Gastrocnemius medialis (tissue), 4 donors: ENCODE data around the gene RASGEF1C. TPM values are rescaled to one million over a fixed set of nuclear protein-coding genes. Genes with fewer than 3 reads are reported as not detected.

ENCODE experiments used
- ATAC-seq, 2 donors: fragments of 150-250 bp; one replicate each; pipeline ENCODE4 v1.9.1; 2016
- DNase-seq, 2 donors: peaks; one replicate each; pipeline ENCODE4 v3.0.0-alpha.2; 2019
- H3K27ac ChIP-seq, 4 donors: fragments of 200-600 bp; sonication (generic); 1 replicate in 1 of 4; 2 replicates in 3 of 4; pipeline ENCODE4 v1.5.1; 2016 to 2018; ENCODE audit warnings: mild to moderate bottlenecking in 2 of 4, moderate library complexity in 1 of 4
- H3K27me3 ChIP-seq, 3 donors: fragments of 200-600 bp; sonication (generic) in 2 of 3; 1 replicate in 1 of 3; 2 replicates in 2 of 3; pipeline versions ENCODE4 v1.5.1 to v1.6.0; 2016 to 2019; ENCODE audit warnings: mild to moderate bottlenecking in 1 of 3, moderate library complexity in 1 of 3
- H3K36me3 ChIP-seq, 2 donors: fragments of 200-600 bp; sonication (generic) in 1 of 2; one replicate each; pipeline ENCODE4 v1.5.1; 2017 to 2018
- H3K4me1 ChIP-seq, 2 donors: fragments of 200-600 bp; sonication (generic) in 1 of 2; one replicate each; pipeline ENCODE4 v1.5.1; 2016 to 2017; ENCODE audit warnings: mild to moderate bottlenecking in 2 of 2
- H3K4me3 ChIP-seq, 4 donors: fragments of 200-600 bp; sonication (generic) in 3 of 4; 1 replicate in 1 of 4; 2 replicates in 3 of 4; pipeline ENCODE4 v1.5.1; 2016 to 2019; ENCODE audit warnings: mild to moderate bottlenecking in 2 of 4
- H3K9me3 ChIP-seq, 3 donors: fragments of 200-600 bp; sonication (generic) in 2 of 3; 1 replicate in 1 of 3; 2 replicates in 2 of 3; pipeline ENCODE4 v1.5.1; 2016 to 2019
- CTCF ChIP-seq, 5 experiments: fragments of 450-650 bp in 3 of 5; fragments of 200-600 bp in 2 of 5; sonication (generic) in 2 of 5; IDR thresholded peaks in 4 of 5; conservative IDR thresholded peaks in 1 of 5; 1 replicate in 4 of 5; 2 replicates in 1 of 5; pipeline ENCODE4 v1.5.1; 2016 to 2019; ENCODE audit warnings: antibody characterized with exemption in 5 of 5, mild to moderate bottlenecking in 3 of 5, moderate library complexity in 3 of 5
- POLR2A ChIP-seq, 2 donors: fragments of 450-650 bp; IDR thresholded peaks; one replicate each; pipeline ENCODE4 v1.6.1; 2017; ENCODE audit warnings: antibody characterized with exemption in 2 of 2, mild to moderate bottlenecking in 2 of 2, moderate library complexity in 2 of 2
- in situ Hi-C, 4 donors: fragments of 200-750 bp; cut with MboI; loops; one replicate each; pipeline versions ENCODE4 v1.15.0 to v1.8.0; 2017; ENCODE audit warnings: low sequenced_read_pairs in 4 of 4
- intact Hi-C: fragments of 100-400 bp; cut with DNase I; formaldehyde crosslinking; loops from one replicate; pipeline ENCODE4 v1.15.1; 2023; ENCODE audit warnings: low total_unique reads
- total RNA-seq, 4 donors: library from RNA; depleted of rRNA; stranded (reverse); fragments of >200 nt; gene quantifications; one replicate each; pipeline versions ENCODE4 v1.1.0 to v1.2.3, GENCODE V29; 2016

Gene RASGEF1C
- total RNA-seq, 4 donors from 2014 or later, result not detected

- Histone ChIP-seq H3K9me3 (no peaks in the 10 kb centered on the region), H3K4me1 (no peaks in the 10 kb centered on the region), H3K4me3 (no peak overlapping the region), H3K27ac (no peak overlapping the region), H3K36me3 (no peaks in the 10 kb centered on the region), H3K27me3 (peaks cover 0 to 1% (median 0%) of the 10 kb centered on the region in 3 donors)
- intact Hi-C loops (no loop called here), in situ Hi-C loops (no loop called here)
- ATAC-seq (no peak), DNase-seq (no peak)
- TF ChIP-seq CTCF (IDR thresholded peaks at IDR 0.05 in 4 of 5, conservative IDR thresholded peaks at IDR 0.05 in 1 of 5), result no peak
- no peak for TF ChIP-seq POLR2A (IDR thresholded peaks at IDR 0.05)
Observed at GRCh38 chr5:180117000-180117725, 91.8 kb downstream of the RASGEF1C start.

GRCh38 chr5:180116077-180116999, 92.7 kb downstream of the RASGEF1C start:
- no peaks in the 10 kb centered on the region for H3K9me3 ChIP-seq
- no peak overlapping the region for H3K4me3 ChIP-seq
- in situ Hi-C loops, result no loop called here
- intact Hi-C loops, result no loop called here
- no peaks in the 10 kb centered on the region for H3K36me3 ChIP-seq
- DNase-seq (no peak), ATAC-seq (no peak)
- no peak overlapping the region for H3K27ac ChIP-seq
- TF ChIP-seq CTCF (IDR thresholded peaks at IDR 0.05 in 4 of 5, conservative IDR thresholded peaks at IDR 0.05 in 1 of 5), result no peak
- no peak for TF ChIP-seq POLR2A (IDR thresholded peaks at IDR 0.05)
- no peaks in the 10 kb centered on the region for H3K4me1 ChIP-seq
- H3K27me3 ChIP-seq, result no peaks in the 10 kb centered on the region

- H3K9me3 ChIP-seq, result no peaks in the 10 kb centered on the region
- H3K36me3 ChIP-seq, result no peaks in the 10 kb centered on the region
- ATAC-seq, result no peak
- TF ChIP-seq POLR2A (IDR thresholded peaks at IDR 0.05) (no peak), CTCF (IDR thresholded peaks at IDR 0.05 in 4 of 5, conservative IDR thresholded peaks at IDR 0.05 in 1 of 5) (no peak)
- in situ Hi-C loops, result no loop called here
- DNase-seq, result no peak
- no peaks in the 10 kb centered on the region for H3K27me3 ChIP-seq
- no peak overlapping the region for H3K4me3 ChIP-seq
- no peak overlapping the region for H3K27ac ChIP-seq
- intact Hi-C loops, result no loop called here
- H3K4me1 ChIP-seq, result no peaks in the 10 kb centered on the region
Observed at GRCh38 chr5:180115326-180116076, 93.5 kb downstream of the RASGEF1C start.

- H3K27ac ChIP-seq, result no peak overlapping the region
- H3K27me3 ChIP-seq, result no peaks in the 10 kb centered on the region
- no peak overlapping the region for H3K4me3 ChIP-seq
- no peaks in the 10 kb centered on the region for H3K36me3 ChIP-seq
- no peak for ATAC-seq
- in situ Hi-C loops (no loop called here), intact Hi-C loops (no loop called here)
- no peaks in the 10 kb centered on the region for H3K9me3 ChIP-seq
- no peaks in the 10 kb centered on the region for H3K4me1 ChIP-seq
- no peak for TF ChIP-seq CTCF (IDR thresholded peaks at IDR 0.05 in 4 of 5, conservative IDR thresholded peaks at IDR 0.05 in 1 of 5)
- TF ChIP-seq POLR2A (IDR thresholded peaks at IDR 0.05), result no peak
- no peak for DNase-seq
Observed at GRCh38 chr5:180114304-180115003, 94.6 kb downstream of the RASGEF1C start.
